ENCODE measurements around the gene CHCHD5. TPM values are rescaled to one million over a fixed set of nuclear protein-coding genes. Genes with fewer than 3 reads are reported as not detected.
"Not testable (repeated sequence)": the region's sequence is repeated elsewhere in the genome, so short reads cannot be mapped to it uniquely, and the experiment has no call there.

The CHCHD5 gene
- total and polyA plus RNA-seq, 10 of the 15 experiments (the other 5 are each of a cell fraction or from before 2014, with no cell fraction given): 16.4 to 118 (median 45.2) TPM

GRCh38 chr2:112566104-112566503 is 18.3 kb upstream of the CHCHD5 start:
- 0 out of 2 replicates have a peak, but pooled peaks have one; percentile 14 for TF ChIP-seq JUNB (IDR thresholded peaks at IDR 0.05)
- TF ChIP-seq ZZZ3 (IDR thresholded peaks at IDR 0.05; ENCODE audit: control insufficient read depth, insufficient read length, low read depth): no peak
- no peak for FAIRE-seq

GRCh38 chr2:112566508-112566907 is 17.9 kb upstream of the CHCHD5 start:
- H2AFZ ChIP-seq (ENCODE audit: control insufficient read depth, low read depth, low read length); DNase-seq (ENCODE audit: low read depth, low spot score); H3K9ac ChIP-seq (ENCODE audit: control insufficient read depth, insufficient read depth, low read length); H3K4me2 ChIP-seq (ENCODE audit: control insufficient read depth, insufficient read depth); in situ Hi-C loops (cut with MboI); H3K4me3 ChIP-seq; BruUV-seq (replicated peaks); H3K4me1 ChIP-seq (ENCODE audit: control insufficient read depth, insufficient read depth, low read length); FAIRE-seq; H3K9me3 ChIP-seq (replicated peaks; ENCODE audit: control insufficient read depth, insufficient read depth, low read length); H4K20me1 ChIP-seq (ENCODE audit: control insufficient read depth, insufficient read depth); H3K27ac ChIP-seq (ENCODE audit: control insufficient read depth, insufficient read depth); H3K27me3 ChIP-seq (replicated peaks in 1 of 2; ENCODE audit: control insufficient read depth in 2 of 2, insufficient read depth in 2 of 2, low read length in 1 of 2); H3K79me2 ChIP-seq (ENCODE audit: control insufficient read depth, insufficient read depth, low read length): not testable (repeated sequence)
- intact Hi-C loops (cut with micrococcal nuclease; ENCODE audit: unreplicated experiment): loop anchor here (5.0 kb wide), 1 partner anchor 84 kb away; the partner anchor contains the start of gene TTL
- WGBS (ENCODE audit: insufficient coverage, insufficient replicate concordance, low lambda C conversion rate, missing lambda C conversion rate): 87% methylated on average over 5 of the region's 5 CpGs
- SMC1A ChIA-PET (ENCODE audit: uncharacterized antibody, unreplicated experiment): interaction anchor here (1.6 to 2.2 kb wide), 3 partner anchors 7 to 16 kb away, joined by 3 to 5 read pairs (median 4); no protein-coding TSS in a partner anchor
- RAD21 ChIA-PET (ENCODE audit: unreplicated experiment): interaction anchor here (1.2 kb wide), 1 partner anchor 24 kb away, joined by 4 read pairs; no protein-coding TSS in a partner anchor
- peak; percentile 59 for ATAC-seq
- POLR2A ChIA-PET: interaction anchor here (1.5 kb wide), 1 partner anchor 21 kb away, joined by 4 read pairs; no protein-coding TSS in a partner anchor
- CTCF ChIA-PET: interaction anchor here (1.1 to 1.9 kb wide), 3 partner anchors 16 to 183 kb away, joined by 3 to 8 read pairs (median 5); no protein-coding TSS in a partner anchor
- H3K36me3 ChIP-seq (ENCODE audit: control insufficient read depth in 2 of 2, insufficient read depth in 2 of 2, low read length in 1 of 2): peaks cover 8 to 34% of the 10 kb centered on the region in 2 experiments

More at GRCh38 chr2:112566104-112566503, 18.3 kb upstream of the CHCHD5 start:
- H3K36me3 ChIP-seq (ENCODE audit: control insufficient read depth in 2 of 2, insufficient read depth in 2 of 2, low read length in 1 of 2): peaks cover 8 to 34% of the 10 kb centered on the region in 2 experiments
- no TSS peak for BruUV-seq (replicated peaks)
- RAD21 ChIA-PET (ENCODE audit: unreplicated experiment): interaction anchor here (1.2 kb wide), 1 partner anchor 23 kb away, joined by 4 read pairs; no protein-coding TSS in a partner anchor
- ATAC-seq: peak; percentile 85
- CTCF ChIA-PET: interaction anchor here (0.7 to 1.9 kb wide), 4 partner anchors 15 to 183 kb away, joined by 3 to 8 read pairs (median 4); no protein-coding TSS in a partner anchor
- peak; percentile 16 for DNase-seq (ENCODE audit: low read depth, low spot score)
- no peak overlapping the region for H3K27ac ChIP-seq (ENCODE audit: control insufficient read depth, insufficient read depth)
- POLR2A ChIA-PET: interaction anchor here (1.5 kb wide), 1 partner anchor 20 kb away, joined by 4 read pairs; no protein-coding TSS in a partner anchor
- SMC1A ChIA-PET (ENCODE audit: uncharacterized antibody, unreplicated experiment): interaction anchor here (0.8 to 2.2 kb wide), 4 partner anchors 8 to 262 kb away, joined by 3 to 5 read pairs (median 4); no protein-coding TSS in a partner anchor
- H3K79me2 ChIP-seq (ENCODE audit: control insufficient read depth, insufficient read depth, low read length): no peaks in the 10 kb centered on the region
- no peak overlapping the region for H3K4me2 ChIP-seq (ENCODE audit: control insufficient read depth, insufficient read depth)
- H4K20me1 ChIP-seq (ENCODE audit: control insufficient read depth, insufficient read depth): no peaks in the 10 kb centered on the region
- H3K4me1 ChIP-seq (ENCODE audit: control insufficient read depth, insufficient read depth, low read length): no peaks in the 10 kb centered on the region
- H3K27me3 ChIP-seq (replicated peaks in 1 of 2; ENCODE audit: control insufficient read depth in 2 of 2, insufficient read depth in 2 of 2, low read length in 1 of 2): no peaks in the 10 kb centered on the region
- in situ Hi-C loops (cut with MboI): no loop called here
- no peak overlapping the region for H3K4me3 ChIP-seq
- WGBS (ENCODE audit: insufficient coverage, insufficient replicate concordance, low lambda C conversion rate, missing lambda C conversion rate): 65% methylated on average over 3 of the region's 3 CpGs
- H3K9ac ChIP-seq (ENCODE audit: control insufficient read depth, insufficient read depth, low read length): no peak overlapping the region
- H2AFZ ChIP-seq (ENCODE audit: control insufficient read depth, low read depth, low read length): no peak overlapping the region
- H3K9me3 ChIP-seq (replicated peaks; ENCODE audit: control insufficient read depth, insufficient read depth, low read length): no peaks in the 10 kb centered on the region; the same call in 2 of the 3 replicates
- intact Hi-C loops (cut with micrococcal nuclease; ENCODE audit: unreplicated experiment): loop anchor here (5.0 kb wide), 1 partner anchor 84 kb away; the partner anchor contains the start of gene TTL
